ENCODE measurements around the gene CYB5R4.
A peak's percentile ranks its signal among the peaks of the same experiment; 100 is the strongest.
"Not testable (repeated sequence)": the region's sequence is repeated elsewhere in the genome, so short reads cannot be mapped to it uniquely, and the experiment has no call there.

Gene CYB5R4

DNA sequence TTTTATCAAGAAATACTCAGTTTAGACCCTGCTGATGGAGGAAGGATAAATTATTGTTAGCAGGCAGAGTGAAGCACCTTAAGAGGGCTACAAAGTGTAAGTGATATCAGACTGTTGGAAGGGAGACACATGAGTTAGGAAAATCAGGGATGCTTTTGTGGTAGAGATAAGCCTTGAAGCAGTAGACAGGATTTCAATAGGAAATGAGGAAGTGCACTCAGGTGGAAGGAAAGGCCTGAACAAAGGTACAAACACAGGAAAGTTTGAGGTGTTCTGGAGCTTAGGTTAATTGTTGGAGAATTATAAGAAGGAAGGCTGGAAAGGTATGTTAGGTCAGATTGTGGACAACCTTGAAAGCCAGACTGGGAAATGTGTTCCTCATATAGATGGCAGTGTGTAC is 7.6 kb downstream of the CYB5R4 start:
- DNase-seq, result no peak

DNA sequence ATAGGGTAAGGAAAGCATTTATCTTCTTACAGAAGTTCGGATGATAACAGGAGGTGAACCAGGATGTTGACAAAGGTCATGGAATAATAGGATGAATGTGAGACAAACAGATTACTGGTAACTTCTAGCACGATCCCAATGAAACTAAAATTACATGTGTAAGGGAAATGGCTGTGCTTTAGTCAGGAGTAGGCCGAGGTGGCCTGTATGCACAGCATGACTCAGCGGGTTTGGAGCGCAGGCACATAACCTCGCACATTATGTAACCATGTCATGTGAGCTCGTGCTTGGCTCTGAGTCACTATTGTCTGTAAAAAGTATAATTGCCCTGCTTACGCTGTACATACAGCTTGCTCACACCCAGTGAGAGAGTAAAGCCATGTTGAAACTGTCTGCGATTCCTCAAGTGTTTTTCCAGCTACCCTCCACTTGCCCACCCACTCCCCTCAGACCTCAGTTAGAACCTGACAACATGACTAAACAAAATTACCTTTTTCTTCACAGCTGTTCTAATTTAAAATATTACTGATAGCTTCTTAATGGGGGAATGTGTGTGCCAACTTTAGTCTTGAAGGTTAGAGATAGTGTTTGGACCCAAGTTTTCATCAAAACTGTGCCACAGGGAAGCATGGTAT is 8.2 kb downstream of the CYB5R4 start:
- no peak for DNase-seq

DNA sequence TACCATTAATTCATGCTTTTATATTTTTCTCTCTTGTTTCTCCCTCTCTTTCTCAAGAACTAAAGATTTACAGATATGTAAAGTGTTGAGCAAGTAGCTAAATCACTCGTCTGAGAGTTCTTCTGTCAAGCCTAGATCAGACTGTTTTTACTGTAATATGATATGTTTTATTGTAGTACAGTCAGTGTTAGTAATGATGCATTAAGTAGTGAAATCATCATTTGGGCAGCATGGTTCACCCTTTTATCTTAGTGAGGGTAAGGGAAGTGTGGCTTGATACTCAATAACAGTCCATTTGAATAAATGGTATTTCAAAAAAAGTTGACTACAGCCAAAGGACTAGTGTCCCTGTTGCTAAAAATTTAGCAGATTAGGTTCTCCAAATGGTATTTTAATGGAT is 9.2 kb downstream of the CYB5R4 start:
- DNase-seq, result no peak

DNA sequence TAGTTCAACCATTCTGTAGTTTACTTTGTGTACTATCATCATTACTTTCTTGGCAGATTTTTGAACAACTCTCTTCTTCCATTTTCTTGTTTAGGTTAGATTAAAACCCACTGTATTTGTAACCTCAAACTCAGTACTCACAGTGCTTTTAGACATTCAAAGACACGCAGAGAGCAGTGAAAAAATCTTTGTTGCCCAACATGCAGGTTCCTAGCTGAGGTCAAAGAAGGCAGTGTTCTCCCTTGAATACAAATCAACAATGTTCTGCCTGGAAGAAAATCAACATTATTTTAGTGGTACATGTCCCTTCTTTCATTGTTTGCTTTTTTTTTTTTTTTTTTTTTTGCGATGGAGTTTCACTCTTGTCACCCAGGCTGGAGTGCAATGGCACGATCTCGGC is 11.2 kb downstream of the CYB5R4 start:
- no peak for DNase-seq

DNA sequence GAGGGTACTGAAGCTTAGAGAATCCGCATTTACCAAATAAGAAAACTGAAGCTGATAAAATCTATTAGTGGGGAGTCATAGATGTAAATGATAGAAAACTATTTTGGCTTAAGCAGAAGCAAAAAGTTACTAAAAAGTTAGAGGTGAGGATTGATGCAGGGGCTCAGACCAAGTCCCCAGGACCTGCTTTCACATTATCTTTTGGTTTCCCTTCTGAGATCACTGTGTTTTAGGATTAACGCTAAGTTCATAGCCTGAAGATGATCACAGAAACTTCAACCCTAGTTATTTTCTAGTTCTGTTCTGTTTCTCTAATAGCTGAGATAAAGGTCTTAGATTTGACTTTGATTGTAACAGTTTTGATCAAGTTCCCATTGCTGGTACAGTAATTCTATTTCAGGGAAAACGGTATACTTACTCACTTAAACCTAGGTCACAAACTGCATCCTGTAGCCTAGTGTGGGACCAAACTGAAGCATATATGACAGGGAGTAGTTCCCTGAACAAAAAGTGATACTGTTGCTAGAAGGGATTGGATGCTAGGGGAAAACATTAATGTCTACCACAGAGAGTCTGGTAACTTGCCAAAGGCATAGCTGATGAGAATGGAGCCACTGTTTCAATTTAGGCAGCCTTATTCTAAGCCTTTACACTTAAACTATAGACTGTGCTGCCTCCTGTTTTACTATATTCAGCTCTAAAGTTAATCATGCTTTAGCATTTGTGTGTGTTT is 13.1 kb downstream of the CYB5R4 start:
- DNase-seq, result no peak

DNA sequence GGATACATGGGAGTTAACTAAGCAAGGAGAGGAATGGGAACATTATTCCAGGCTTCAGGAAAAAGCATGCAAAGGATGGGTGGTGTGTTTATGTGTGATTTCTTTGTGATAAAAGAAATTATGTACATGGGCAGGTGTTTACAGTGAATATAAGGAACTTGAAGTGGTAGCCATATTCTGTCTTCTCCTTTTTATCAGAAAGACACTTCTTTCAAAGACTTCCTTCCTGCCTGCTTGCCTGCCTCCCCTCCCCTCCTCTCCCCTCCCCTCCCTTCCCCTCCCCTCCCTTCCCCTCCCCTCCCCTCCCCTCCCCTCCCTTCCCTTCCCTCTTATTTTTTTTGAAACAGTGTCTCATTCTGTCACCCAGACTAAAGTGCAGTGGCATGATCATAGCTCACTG is 14.4 kb downstream of the CYB5R4 start:
- DNase-seq, result no peak

DNA sequence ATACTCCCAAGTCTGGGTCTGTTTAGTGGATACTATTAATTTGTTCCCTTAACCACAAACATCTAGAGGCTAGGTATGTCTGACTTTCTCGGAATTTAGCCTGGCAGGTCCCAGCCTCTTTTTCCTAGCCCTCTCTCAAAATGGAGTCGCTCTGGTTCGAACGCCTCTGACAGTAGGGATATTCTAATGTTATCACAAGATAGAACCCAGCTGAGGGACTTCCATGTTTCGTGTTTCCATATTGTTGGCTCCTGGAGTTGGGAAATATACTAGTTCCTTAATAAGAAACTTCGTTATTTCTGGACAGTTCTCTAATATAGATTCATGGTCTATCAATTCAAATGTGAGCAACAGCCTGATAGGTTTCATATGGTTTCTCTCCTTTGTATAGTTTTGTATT is 16.4 kb downstream of the CYB5R4 start:
- DNase-seq, result no peak

DNA sequence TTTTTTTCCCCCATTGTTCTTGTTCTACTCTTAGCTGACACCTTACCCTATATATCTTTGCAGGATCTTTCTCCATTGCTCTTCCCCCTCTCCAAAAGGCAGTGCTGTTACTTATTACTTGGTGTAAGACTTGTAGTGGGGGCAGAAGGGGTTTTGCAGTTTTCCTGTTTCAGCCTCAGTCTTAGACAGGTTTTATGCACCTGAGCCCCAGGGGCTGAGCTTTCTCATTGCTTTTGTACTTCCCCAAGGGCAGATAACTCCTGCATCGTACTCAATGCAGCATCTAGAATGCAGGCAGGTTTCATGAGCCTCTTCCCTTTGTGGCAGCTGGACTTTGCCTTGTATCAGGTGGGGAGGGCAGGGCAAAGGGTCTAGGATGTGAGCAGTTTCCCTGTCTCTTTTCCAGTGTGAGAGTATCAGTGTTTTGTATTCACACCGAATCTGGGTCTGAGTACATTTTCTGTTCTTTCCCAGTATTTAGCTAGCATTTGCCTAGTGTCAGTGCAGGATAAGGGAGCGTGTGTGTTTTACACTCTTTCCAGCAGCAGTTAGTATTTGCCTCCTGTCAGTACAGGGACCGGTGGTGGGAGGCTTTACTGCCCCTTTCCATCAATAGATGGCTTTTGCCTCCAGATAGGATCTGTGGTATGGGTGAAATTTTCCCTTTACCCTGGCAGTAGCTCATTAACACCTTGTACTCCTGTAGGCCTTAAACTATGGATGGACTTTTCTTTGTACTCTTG is 19.6 kb downstream of the CYB5R4 start:
- no peak for DNase-seq

DNA sequence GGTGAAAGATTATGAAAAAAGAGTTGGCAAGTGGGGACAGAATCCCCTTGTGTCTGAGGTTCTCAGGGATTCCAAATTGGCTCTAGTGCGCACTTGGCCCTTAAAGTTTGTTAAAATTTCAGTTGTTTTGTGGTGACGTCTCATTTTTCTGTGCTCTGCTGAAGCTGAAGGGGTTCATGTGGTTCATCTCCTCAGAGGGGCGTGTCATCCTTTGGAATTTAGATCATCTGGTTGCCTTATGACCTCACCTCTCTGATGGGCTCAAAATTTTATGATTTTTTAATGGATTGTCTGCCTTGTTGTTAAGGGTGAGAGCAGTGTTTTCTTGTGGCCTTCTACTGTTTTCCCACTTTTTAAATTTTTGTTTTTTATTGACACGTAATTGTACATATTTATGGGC is 20.3 kb downstream of the CYB5R4 start:
- no peak for DNase-seq

DNA sequence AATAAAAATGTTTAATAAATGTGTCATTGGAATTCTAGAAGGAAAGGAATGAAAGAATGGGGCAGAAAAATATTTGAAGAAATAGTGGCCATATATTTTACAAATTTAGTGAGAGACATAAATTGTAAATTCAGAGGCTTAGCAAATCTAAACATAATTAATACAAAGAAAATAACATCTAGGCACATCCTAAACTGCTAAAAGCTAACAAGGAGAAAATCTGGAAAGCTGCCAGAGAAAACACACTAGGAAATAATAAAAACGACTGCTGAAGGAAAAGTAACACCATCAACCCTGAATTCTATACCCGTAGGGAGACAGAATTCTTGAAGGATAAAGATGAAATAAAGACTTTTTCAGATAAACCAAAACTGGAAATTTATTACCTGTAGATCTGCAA is 23.8 kb downstream of the CYB5R4 start:
- DNase-seq, result no peak

DNA sequence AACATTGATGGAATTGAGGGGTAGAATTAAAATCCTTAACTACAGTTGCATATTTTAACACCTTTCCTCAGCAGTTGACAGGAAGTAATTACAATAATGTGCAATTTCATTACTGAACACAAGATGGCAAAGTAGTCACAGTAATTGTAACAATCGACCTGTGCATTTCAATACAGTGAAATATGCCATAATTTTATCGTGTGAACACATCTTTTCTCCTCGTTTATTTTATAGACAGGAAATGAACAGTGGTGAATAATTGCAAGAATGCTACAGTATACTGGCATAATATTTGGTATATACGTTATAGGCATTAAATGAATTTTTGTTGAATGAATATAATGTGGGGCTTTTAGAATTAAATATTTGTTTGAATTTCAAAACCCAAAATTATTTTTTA is 25.0 kb downstream of the CYB5R4 start:
- DNase-seq, result peak; percentile 13

DNA sequence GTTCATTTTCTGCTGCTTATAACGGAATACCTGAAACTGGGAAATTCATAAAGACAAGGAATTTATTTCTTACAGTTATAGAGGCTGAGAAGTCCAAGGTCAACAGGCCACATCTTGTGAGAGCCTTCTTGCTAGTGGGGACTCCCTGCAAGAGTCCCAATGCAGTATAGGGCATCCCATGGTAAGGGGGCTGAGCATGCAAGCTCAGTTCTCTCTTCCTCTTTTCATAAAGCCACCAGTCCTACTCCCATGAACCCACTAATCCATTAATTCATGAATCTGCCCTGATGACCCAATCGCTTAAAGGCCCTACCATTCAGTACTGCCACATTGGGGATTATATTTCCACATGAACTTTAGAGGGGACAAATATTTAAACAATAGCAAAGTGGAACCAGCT is 26.5 kb downstream of the CYB5R4 start:
- no peak for DNase-seq

DNA sequence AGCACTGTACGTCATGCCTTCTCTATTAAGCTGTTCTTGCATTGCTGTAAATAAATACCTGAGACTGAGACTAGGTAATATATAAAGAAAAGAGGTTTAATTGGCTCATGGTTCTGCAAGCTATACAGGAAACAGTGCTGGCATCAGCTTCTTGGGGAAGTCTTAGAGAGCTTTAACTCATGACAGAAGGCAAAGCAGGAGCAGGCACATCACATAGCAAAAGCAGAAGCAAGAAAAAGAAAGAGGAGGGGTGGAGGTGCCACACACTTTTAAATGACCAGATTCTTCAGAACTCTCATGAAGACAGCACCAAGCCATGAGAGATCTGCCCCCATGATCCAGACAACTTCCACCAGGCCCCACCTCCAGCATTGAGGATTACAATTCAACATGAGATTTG is 30.1 kb downstream of the CYB5R4 start:
- DNase-seq, result no peak

DNA sequence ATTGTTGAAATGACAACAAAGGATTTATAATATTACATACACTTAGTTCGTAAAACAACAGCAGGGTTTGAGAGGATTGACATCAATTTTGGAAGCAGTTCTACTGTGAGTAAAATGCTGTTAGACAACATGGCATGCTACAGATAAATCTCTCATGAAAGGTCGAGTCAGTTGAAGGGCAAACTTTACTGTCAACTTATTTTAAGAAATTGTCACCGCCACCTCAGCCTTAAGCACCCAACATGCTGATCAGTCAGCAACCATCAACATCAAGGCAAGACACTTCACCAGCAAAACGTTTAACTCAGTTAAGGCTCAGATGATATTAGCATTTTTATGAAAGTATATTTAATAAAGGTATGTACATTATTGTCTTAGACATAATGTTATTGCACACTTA is 31.0 kb downstream of the CYB5R4 start:
- DNase-seq, result no peak

DNA sequence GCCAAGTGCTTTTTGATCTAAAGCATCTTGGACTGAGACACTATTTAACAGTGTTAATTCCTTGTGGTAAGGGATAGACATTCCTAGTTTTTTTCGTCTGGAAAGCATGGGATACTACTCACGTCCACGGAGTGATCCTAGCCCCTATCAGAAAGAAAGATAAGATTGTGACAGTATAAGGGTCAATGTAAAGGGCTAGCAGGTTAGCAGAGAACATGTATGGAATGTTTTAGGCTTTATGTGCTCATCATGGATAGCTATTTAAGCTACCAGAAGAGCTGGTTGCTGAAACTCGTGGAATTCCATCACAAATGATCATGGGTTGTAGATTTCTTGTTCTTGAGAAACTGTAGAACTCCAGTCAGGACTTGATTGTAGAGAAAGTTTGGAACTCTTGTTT is 32.1 kb downstream of the CYB5R4 start:
- DNase-seq, result no peak

DNA sequence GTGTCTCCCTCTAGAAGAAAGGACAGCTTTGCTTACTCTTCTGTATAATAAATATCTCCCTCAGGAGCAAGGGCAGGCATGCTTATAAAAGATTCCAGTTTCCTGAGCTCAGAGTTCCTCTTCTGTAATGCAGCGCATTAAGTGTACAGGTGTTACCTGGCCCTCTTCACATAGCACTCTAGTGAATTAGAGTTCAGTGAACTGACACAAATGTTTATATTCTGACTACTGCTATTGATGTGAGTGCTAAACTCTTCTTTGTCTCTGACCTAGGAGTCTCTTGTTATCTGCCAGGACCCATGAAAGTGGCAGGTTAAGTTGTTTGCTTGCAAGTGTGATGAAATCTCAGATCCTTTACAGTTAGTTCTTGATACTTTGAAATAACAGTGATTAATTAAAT is 33.5 kb downstream of the CYB5R4 start:
- no peak for DNase-seq

DNA sequence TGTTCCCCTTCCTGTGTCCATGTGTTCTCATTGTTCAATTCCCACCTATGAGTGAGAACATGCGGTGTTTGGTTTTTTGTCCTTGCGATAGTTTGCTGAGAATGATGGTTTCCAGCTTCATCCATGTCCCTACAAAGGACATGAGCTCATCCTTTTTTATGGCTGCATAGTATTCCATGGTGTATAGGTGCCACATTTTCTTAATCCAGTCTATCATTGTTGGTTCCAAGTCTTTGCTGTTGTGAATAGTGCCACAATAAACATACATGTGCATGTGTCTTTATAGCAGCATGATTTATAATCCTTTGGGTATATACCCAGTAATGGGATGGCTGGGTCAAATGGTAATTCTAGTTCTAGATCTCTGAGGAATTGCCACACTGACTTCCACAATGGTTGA is 37.6 kb downstream of the CYB5R4 start:
- not testable (repeated sequence) for DNase-seq

DNA sequence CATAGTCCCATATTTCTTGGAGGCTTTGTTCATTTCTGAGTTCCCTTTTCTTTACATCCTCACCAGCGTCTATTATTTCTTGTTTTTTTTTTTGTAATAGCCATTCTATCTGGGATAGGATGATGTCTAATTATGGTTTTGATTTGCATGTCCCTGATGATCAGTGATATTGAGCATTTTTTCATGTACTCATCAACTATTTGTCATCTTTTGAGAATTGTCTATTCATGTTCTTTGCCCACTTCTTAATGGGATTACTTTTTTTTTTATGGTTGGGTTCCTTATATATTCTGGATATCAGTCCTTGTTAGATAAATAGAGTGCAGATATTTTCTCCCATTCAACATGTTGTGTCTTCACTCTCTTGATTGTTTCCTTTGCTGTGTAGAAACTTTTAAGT is 42.1 kb downstream of the CYB5R4 start:
- no peak for DNase-seq

DNA sequence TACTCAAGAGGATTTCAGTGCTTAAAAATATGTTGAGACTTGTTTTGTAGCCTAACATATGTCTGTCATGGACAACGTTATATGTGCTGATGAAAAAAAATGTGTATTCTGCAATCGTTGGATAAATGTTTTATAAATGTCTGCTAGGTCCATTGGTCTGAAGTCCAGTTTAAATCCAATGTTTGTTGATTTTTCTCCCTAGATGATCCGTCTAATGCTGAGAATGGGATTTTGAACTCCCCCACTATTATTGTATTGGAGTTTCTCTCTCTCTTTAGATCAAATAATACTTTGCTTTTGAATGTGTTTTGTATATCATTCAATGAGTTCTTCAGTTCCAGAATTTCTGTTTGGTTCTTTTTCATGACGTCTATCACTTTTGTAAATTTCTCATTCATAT is 44.9 kb downstream of the CYB5R4 start:
- DNase-seq, result no peak

DNA sequence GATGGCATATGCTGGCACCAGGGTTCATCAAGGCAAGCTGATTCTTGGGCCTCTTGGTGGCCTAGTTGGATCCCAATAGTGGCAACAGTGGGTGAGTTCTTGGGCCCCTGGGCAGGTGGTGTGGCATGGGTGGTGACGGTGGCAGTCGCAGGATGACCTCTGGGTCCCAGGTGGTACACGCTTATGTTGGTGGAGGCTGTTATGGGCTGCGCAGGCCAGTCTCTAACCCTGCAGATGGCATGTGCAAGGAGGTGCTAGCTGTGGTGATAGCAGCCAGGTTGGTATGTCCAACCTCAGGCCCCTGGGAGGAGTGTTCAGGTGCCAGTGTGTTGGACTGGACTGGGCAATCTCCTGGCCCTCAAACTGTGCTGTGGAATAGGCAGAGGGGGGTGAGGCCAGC is 46.2 kb downstream of the CYB5R4 start:
- DNase-seq, result no peak

DNA sequence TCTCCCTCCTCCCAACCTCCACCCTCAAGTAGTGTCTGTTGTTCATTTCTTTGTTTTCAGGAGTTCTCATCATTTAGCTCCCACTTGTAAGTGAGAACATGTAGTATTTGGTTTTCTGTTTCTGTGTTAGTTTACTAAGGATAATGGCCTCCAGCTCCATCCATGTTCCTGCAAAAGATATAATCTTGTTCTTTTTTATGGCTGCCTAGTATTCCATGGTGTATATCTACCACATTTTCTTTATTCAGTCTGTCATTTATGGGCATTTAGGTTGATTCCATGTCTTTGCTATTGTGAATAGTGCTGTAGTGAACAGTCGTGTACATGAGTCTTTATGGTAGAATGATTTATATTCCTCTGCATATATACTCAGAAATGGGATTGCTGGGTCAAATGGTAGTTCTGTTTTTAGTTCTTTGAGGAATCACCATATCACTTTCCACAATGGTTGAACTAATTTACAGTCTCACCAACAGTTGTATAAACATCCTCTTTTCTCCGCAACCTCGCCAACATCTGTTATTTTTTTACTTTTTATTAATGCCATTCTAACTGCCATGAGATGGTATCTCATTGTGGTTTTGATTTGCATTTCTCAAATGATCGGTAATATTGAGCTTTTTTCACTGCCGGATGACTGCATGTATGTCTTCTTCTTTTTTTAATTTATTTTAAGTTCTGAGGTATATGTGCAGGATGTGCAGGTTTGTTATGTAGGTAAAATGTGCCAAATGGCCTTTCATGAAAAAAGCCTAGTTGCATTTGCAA is 48.3 kb downstream of the CYB5R4 start:
- not testable (repeated sequence) for DNase-seq

DNA sequence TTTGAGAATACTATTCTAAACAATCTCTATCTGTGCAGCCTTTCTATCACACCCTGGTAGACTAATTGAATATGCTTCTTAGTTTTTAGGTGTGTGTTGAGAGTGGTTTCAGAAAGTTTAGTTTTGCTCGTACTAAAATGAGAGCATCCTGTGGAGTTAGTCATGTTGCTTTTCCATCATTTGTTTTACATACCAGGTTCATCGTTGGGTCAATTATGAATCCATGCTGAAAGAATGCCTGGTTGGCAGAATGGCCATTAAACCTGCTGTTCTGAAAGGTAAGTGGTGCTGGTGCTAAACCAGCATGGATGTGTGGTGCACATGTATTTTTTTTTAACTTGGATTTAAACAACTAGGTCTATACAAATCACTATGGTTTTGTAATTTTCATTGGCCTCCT is 49.3 kb downstream of the CYB5R4 start:
- DNase-seq, result no peak

DNA sequence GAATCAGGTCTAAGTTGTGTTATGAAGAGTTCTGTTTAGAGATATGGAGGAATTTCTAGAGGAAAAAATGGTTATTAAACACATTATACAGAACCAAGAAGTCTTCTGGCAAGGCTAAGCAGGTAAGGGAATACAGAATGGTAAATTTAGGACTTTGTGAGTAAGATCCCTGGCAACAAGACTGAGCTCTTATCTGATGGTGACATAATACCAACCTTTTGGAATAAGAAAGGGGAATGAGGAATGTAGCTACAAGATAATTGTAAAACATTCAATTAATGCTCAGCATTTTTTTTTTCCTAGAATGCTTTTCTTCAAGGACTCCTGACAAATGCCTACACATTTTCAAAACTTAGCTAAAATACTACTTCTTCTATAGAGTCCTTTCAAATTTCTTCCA is 51.8 kb downstream of the CYB5R4 start:
- no peak for DNase-seq

DNA sequence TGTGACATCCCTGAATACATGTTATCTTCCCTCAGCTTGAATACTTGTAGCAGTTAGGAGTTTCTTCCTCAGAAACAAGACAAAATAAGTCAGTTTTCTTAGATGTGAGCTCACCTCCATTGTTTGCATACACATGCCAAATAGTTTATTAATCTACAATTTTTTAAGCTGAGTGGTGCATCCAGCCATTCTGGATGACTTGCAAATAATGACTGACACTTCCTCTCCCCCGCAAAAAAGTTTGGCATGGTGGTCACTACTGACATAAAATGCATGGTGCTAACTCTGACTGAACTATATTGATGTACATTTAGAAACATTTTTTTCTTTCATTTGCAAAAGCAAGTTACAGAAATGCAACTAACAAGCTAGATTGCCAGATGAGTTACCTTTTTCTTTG is 55.5 kb downstream of the CYB5R4 start:
- DNase-seq, result no peak
